K562 (cell line): ENCODE data around the gene CORO6. TPM values are rescaled to one million over a fixed set of nuclear protein-coding genes. Genes with fewer than 3 reads are reported as not detected.

Source experiments
- ATAC-seq: fragments of 200-7000 bp; cut with Tn5 transposase; 3 replicates; pipeline ENCODE4 v1.9.1; 2020; ENCODE audit warnings: moderate library complexity
- BruUV-seq: library from RNA; stranded (reverse); fragments of 400-500 nt; replicated peaks from 2 replicates; lab custom pipeline; 2021; lab: Mats Ljungman, UMichigan
- CTCF ChIA-PET: fragments of 300-600 bp; formaldehyde crosslinking; extraction: SDS; loops from one replicate; lab custom pipeline; 2021; ENCODE audit warnings: low intra/inter-chr PET ratio; lab: Yijun Ruan, JAX
- POLR2A ChIA-PET: fragments of 300-600, 350-650 bp; sonication (Branson Sonifier 250); formaldehyde crosslinking; extraction: SDS; loops from one replicate; lab custom pipeline; 2021; ENCODE audit warnings: antibody characterized with exemption, inconsistent platforms; lab: Yijun Ruan, JAX
- DNase-seq, 4 experiments: peaks; one replicate each; pipeline versions ENCODE4 v3.0.0 to v3.0.0-alpha.2; 2011 to 2018; ENCODE audit warnings: low spot score in 3 of 4, mixed read lengths in 3 of 4; ENCODE audit errors: extremely low read depth in 1 of 4
- FAIRE-seq: peaks from 2 replicates; lab custom pipeline; 2011; peaks lifted over from hg19 to GRCh38; lab: Jason Lieb, UNC
- H2AFZ ChIP-seq: 2 replicates; pipeline ENCODE4 v1.6.0; 2011; ENCODE audit warnings: low read depth, low read length, control low read depth, inconsistent platforms
- H3K27ac ChIP-seq: fragments of 200-600 bp; 3 replicates; pipeline ENCODE4 v1.8.0; 2011; ENCODE audit warnings: low read depth, mild to moderate bottlenecking, control low read depth, inconsistent platforms, low read length, moderate library complexity, mixed read lengths; ENCODE audit errors: extremely low read depth
- H3K27me3 ChIP-seq, 2 experiments: fragments of 300-600 bp in 1 of 2; 2 replicates in 1 of 2; 3 replicates in 1 of 2; pipeline versions ENCODE4 v1.6.0 to v1.8.0; 2011; ENCODE audit warnings: inconsistent platforms in 2 of 2, low read length in 2 of 2, mild to moderate bottlenecking in 1 of 2, mixed read lengths in 1 of 2, moderate library complexity in 1 of 2; ENCODE audit not compliant: control insufficient read depth in 2 of 2, insufficient read depth in 2 of 2
- H3K36me3 ChIP-seq: fragments of 300-600 bp; 3 replicates; pipeline ENCODE4 v1.8.0; 2011; ENCODE audit warnings: mild to moderate bottlenecking, low read length, inconsistent platforms; ENCODE audit not compliant: control insufficient read depth, insufficient read depth
- H3K4me1 ChIP-seq, 2 experiments: fragments of 200-600 bp in 1 of 2; replicated peaks in 1 of 2; 2 replicates in 1 of 2; 3 replicates in 1 of 2; pipeline versions ENCODE4 v1.5.1 to v1.8.0; 2011; ENCODE audit warnings: inconsistent platforms in 2 of 2, low read length in 2 of 2, mild to moderate bottlenecking in 1 of 2, mixed read lengths in 1 of 2, moderate library complexity in 1 of 2; ENCODE audit not compliant: control insufficient read depth in 2 of 2, insufficient read depth in 2 of 2
- H3K4me2 ChIP-seq: 2 replicates; pipeline ENCODE4 v1.6.1; 2011; ENCODE audit warnings: low read length, control low read depth, inconsistent platforms, mixed read lengths; ENCODE audit not compliant: insufficient read depth
- H3K4me3 ChIP-seq: fragments of 200-600 bp; sonication (generic), shearing (Covaris generic); 2 replicates; pipeline ENCODE4 v1.5.1; 2016; ENCODE audit warnings: control low read depth, inconsistent platforms
- H3K79me2 ChIP-seq: fragments of 200-600 bp; 3 replicates; pipeline ENCODE4 v1.8.0; 2011; ENCODE audit warnings: low read length, inconsistent platforms; ENCODE audit not compliant: control insufficient read depth, insufficient read depth
- H3K9ac ChIP-seq, 2 experiments: 2 replicates each; pipeline versions ENCODE4 v1.6.0 to v1.6.1; 2011; ENCODE audit warnings: low read depth in 2 of 2, low read length in 2 of 2, control low read depth in 1 of 2, inconsistent platforms in 1 of 2, mild to moderate bottlenecking in 1 of 2, mixed read lengths in 1 of 2; ENCODE audit not compliant: insufficient read depth in 1 of 2
- H3K9me1 ChIP-seq: one replicate; pipeline ENCODE4 v1.6.0; 2011; ENCODE audit warnings: inconsistent platforms, mild to moderate bottlenecking, low read length, moderate library complexity; ENCODE audit not compliant: control insufficient read depth, insufficient read depth
- H3K9me3 ChIP-seq: replicated peaks from 2 replicates; pipeline ENCODE4 v1.5.1; 2011; ENCODE audit warnings: low read depth, low read length, inconsistent platforms; ENCODE audit not compliant: control insufficient read depth, insufficient read depth
- H4K20me1 ChIP-seq: replicated peaks from 2 replicates; pipeline ENCODE4 v1.6.1; 2011; ENCODE audit warnings: low read length, inconsistent platforms, mixed read lengths; ENCODE audit not compliant: control insufficient read depth, insufficient read depth
- ATF3 ChIP-seq, 2 experiments: fragments of 450-650 bp in 1 of 2; sonication (generic) in 1 of 2; formaldehyde crosslinking in 1 of 2; IDR thresholded peaks in 1 of 2; conservative IDR thresholded peaks in 1 of 2; 2 replicates each; pipeline versions ENCODE4 v1.6.1 to v1.8.1; 2016 to 2023; ENCODE audit warnings: mild to moderate bottlenecking in 2 of 2, moderate library complexity in 2 of 2, inconsistent platforms in 1 of 2, missing genetic modification reagents in 1 of 2
- DACH1 ChIP-seq: fragments of 450-650 bp; IDR thresholded peaks from 2 replicates; pipeline ENCODE4 v1.6.1; 2018; ENCODE audit not compliant: partially characterized antibody
- DLX4 ChIP-seq: fragments of 250-450 bp; sonication (Bioruptor Pico); IDR thresholded peaks from 2 replicates; pipeline ENCODE4 v1.6.1; 2021; ENCODE audit warnings: mild to moderate bottlenecking
- ELF4 ChIP-seq: fragments of 450-650 bp; formaldehyde crosslinking; IDR thresholded peaks from 2 replicates; pipeline ENCODE4 v1.4.0; 2022; ENCODE audit warnings: missing genetic modification characterization
- FOXA3 ChIP-seq, 2 experiments: fragments of 450-650 bp in 1 of 2; sonication (generic) in 1 of 2; formaldehyde crosslinking; IDR thresholded peaks in 1 of 2; conservative IDR thresholded peaks in 1 of 2; 2 replicates each; pipeline versions ENCODE4 v1.4.0 to v1.8.0; 2020 to 2022; ENCODE audit warnings: mild to moderate bottlenecking in 2 of 2, missing genetic modification reagents in 1 of 2
- GTF2E2 ChIP-seq: fragments of 200-800 bp; sonication (Bioruptor generic); IDR thresholded peaks from 2 replicates; pipeline ENCODE4 v1.6.1; 2016; ENCODE audit warnings: missing genetic modification characterization, missing compliant biosample characterization
- HMGN3 ChIP-seq: IDR thresholded peaks from 2 replicates; pipeline ENCODE4 v1.6.1; 2011; ENCODE audit warnings: borderline replicate concordance, low read depth, mild to moderate bottlenecking, mixed read lengths, low read length; ENCODE audit not compliant: insufficient read length; ENCODE audit errors: extremely low read depth
- HNRNPH1 ChIP-seq: fragments of 200-400 bp; formaldehyde crosslinking; optimal IDR thresholded peaks from 2 replicates; pipeline ENCODE3; 2017; ENCODE audit warnings: low read depth, mild to moderate bottlenecking, low read length, moderate library complexity
- NFIX ChIP-seq: fragments of 250-450 bp; sonication (Bioruptor Pico); IDR thresholded peaks from 2 replicates; pipeline ENCODE4 v1.4.0; 2020; ENCODE audit warnings: low read depth, mild to moderate bottlenecking, moderate library complexity
- NR3C1 ChIP-seq: sonication (generic); formaldehyde crosslinking; IDR thresholded peaks from 2 replicates; pipeline ENCODE4 v1.8.1; 2022; ENCODE audit warnings: missing genetic modification reagents
- PRMT5 ChIP-seq: sonication (generic); formaldehyde crosslinking; IDR thresholded peaks from 2 replicates; pipeline ENCODE4 v1.5.0; 2020; ENCODE audit warnings: missing genetic modification reagents
- SIN3B ChIP-seq: fragments of 450-650 bp; IDR thresholded peaks from 2 replicates; pipeline ENCODE4 v1.6.1; 2017; ENCODE audit warnings: low read depth, mild to moderate bottlenecking, moderate library complexity
- SREBF2 ChIP-seq: sonication (generic); formaldehyde crosslinking; IDR thresholded peaks from 2 replicates; pipeline ENCODE4 v1.4.0; 2020; ENCODE audit warnings: mild to moderate bottlenecking, missing genetic modification reagents
- TFE3 ChIP-seq: fragments of 450-650 bp; formaldehyde crosslinking; IDR thresholded peaks from 2 replicates; pipeline ENCODE4 v1.4.0; 2020; ENCODE audit warnings: mild to moderate bottlenecking, mixed read lengths
- U2AF1 ChIP-seq: fragments of 200-400 bp; formaldehyde crosslinking; optimal IDR thresholded peaks from 2 replicates; pipeline ENCODE3; 2017; ENCODE audit warnings: mild to moderate bottlenecking, low read depth, low read length, moderate library complexity
- YBX1 ChIP-seq: fragments of 450-650 bp; IDR thresholded peaks from 2 replicates; pipeline ENCODE4 v1.7.1; 2016; ENCODE audit warnings: mild to moderate bottlenecking
- ZEB2 ChIP-seq: fragments of 450-650 bp; IDR thresholded peaks from 2 replicates; pipeline ENCODE4 v1.6.1; 2016
- ZFX ChIP-seq: sonication (generic); formaldehyde crosslinking; IDR thresholded peaks from 2 replicates; pipeline ENCODE4 v1.8.0; 2022; ENCODE audit warnings: mild to moderate bottlenecking, missing genetic modification reagents, moderate library complexity
- ZNF239 ChIP-seq: fragments of 250-450 bp; sonication (Bioruptor Pico); IDR thresholded peaks from 2 replicates; pipeline ENCODE4 v1.4.0; 2020; ENCODE audit warnings: mild to moderate bottlenecking
- WGBS: fragments of 100-300 bp; shearing (Covaris generic); methylation state at CpG from one replicate; pipeline ENCODE4 v1.1.6; 2016; ENCODE audit warnings: low coverage, mixed read lengths; ENCODE audit not compliant: insufficient coverage; ENCODE audit errors: missing lambda C conversion rate; 5-methylcytosine and 5-hydroxymethylcytosine counted together
- in situ Hi-C: fragments of 300-500 bp; cut with MboI; formaldehyde crosslinking; loops from 4 replicates; pipeline ENCODE4 v1.15.0; 2018; ENCODE audit warnings: inconsistent platforms, mixed read lengths
- intact Hi-C: fragments of 100-400 bp; cut with micrococcal nuclease; formaldehyde crosslinking; loops from 2 replicates; pipeline ENCODE4 v1.14.2; 2022
- polyA plus RNA-seq, 8 experiments: library from polyadenylated mRNA; depleted of rRNA in 4 of 8; stranded (reverse) in 5 of 8; unstranded in 3 of 8; fragments of >200 nt; fragmentation: Nextera tagmentation in 2 of 8; fragmentation: Illumina TruSeq in 1 of 8; extraction: Ambion mirVana in 2 of 8; extraction: Trizol in 1 of 8; gene quantifications; 2 replicates each; pipeline versions ENCODE4 v1.2.1 to v1.2.3, GENCODE V29; 2011 to 2014; ENCODE audit warnings: inconsistent platforms in 1 of 8, missing spikeins in 1 of 8
- total RNA-seq, 7 experiments: library from RNA; depleted of rRNA in 6 of 7; stranded (reverse); fragments of >200 nt in 6 of 7; fragmentation: Illumina TruSeq in 2 of 7; extraction: Trizol in 2 of 7; gene quantifications; 2 replicates each; pipeline versions ENCODE4 v1.2.1 to v1.2.3, GENCODE V29; 2011 to 2021; ENCODE audit warnings: low replicate concordance in 1 of 7

Gene CORO6
- total and polyA plus RNA-seq, 9 of the 15 experiments (the other 6 are each of a cell fraction or from before 2014, with no cell fraction given): 0.04 to 11.9 (median 2.4) TPM

- Histone ChIP-seq H3K27ac (peak overlapping the region; percentile 47; the same call in 1 of the 3 replicates), H3K79me2 (peaks cover 7% of the 10 kb centered on the region), H4K20me1 (peaks cover 12% of the 10 kb centered on the region), H3K4me1 (peaks cover 38 to 80% of the 10 kb centered on the region in 2 experiments), H3K4me3 (peak overlapping the region; percentile 63), H3K36me3 (no peaks in the 10 kb centered on the region), H3K4me2 (peak overlapping the region; percentile 77), H2AFZ (peak overlapping the region; percentile 83), H3K9me1 (peaks cover 4% of the 10 kb centered on the region), H3K9ac (peak overlapping the region; percentile 32 to 91; a peak in 3 of 4 replicates), H3K27me3 (no peaks in the 10 kb centered on the region), H3K9me3 (no peaks in the 10 kb centered on the region)
- POLR2A ChIA-PET: interaction anchor here (0.6 to 1.0 kb wide), 2 partner anchors 65 to 632 kb away, joined by 4 read pairs; no protein-coding TSS in a partner anchor
- TSS peak; percentile 30 for BruUV-seq
- in situ Hi-C loops (no loop called here), intact Hi-C loops (loop anchor here (2.0 to 5.0 kb wide), 2 partner anchors 202 to 223 kb away; partner anchors contain the start of gene TAOK1)
- WGBS: 2% methylated on average over 42 of the region's 64 CpGs
- ATAC-seq: peak; percentile 21; the same call in 2 of the 3 replicates
- peak; percentile 54 for FAIRE-seq
- peak; percentile 46 to 61 (median 50) for DNase-seq
- CTCF ChIA-PET: no interaction called here
- TF ChIP-seq FOXA3 (CRISPR knock-in tag; conservative IDR thresholded peaks at IDR 0.05 in 1 of 2, IDR thresholded peaks at IDR 0.05 in 1 of 2): peak in 1 of 2 experiments; percentile 51; a peak in 1 of 4 replicates
- no peak for TF ChIP-seq HNRNPH1
- peak; percentile 90; the same call in 1 of the 2 replicates for TF ChIP-seq SREBF2
- TF ChIP-seq ELF4: no peak
- no peak for TF ChIP-seq SIN3B
- TF ChIP-seq DLX4 (CRISPR knock-in tag): no peak
- TF ChIP-seq ZEB2: no peak
- TF ChIP-seq ZFX: peak; percentile 50
- TF ChIP-seq U2AF1: no peak
- TF ChIP-seq GTF2E2: no peak
- TF ChIP-seq PRMT5 (CRISPR knock-in tag): peak; percentile 98
- no peak for TF ChIP-seq DACH1
- no peak for TF ChIP-seq ZNF239 (CRISPR knock-in tag)
- TF ChIP-seq NR3C1 (CRISPR knock-in tag): peak; percentile 96
- TF ChIP-seq ATF3 (IDR thresholded peaks at IDR 0.05): no peak
- TF ChIP-seq ATF3 (CRISPR knock-in tag; conservative IDR thresholded peaks at IDR 0.05): no peak
- TF ChIP-seq TFE3 (CRISPR knock-in tag): no peak
- TF ChIP-seq NFIX (CRISPR knock-in tag): no peak
- peak; percentile 21 for TF ChIP-seq HMGN3
- no peak for TF ChIP-seq YBX1
Measured at GRCh38 chr17:29593591-29594518, 28.9 kb downstream of the CORO6 start.
